Measurements from ENCODE around the gene DND1.
"Not testable (repeated sequence)": the region's sequence is repeated elsewhere in the genome, so short reads cannot be mapped to it uniquely, and the experiment has no call there.

The DND1 gene

GRCh38 chr5:140673187-140673976, at the start of gene DND1:
Gene DND1, minus strand, starts transcription at chr5:140673576. Its CDS starts 34 bp downstream, at chr5:140673542.
- no peaks in the 10 kb centered on the region for H3K9me3 ChIP-seq
- peaks cover 8% of the 10 kb centered on the region for H3K4me1 ChIP-seq
- in situ Hi-C loops (cut with MboI; ENCODE audit: low sequenced_read_pairs), result no loop called here
- no peak for DNase-seq (ENCODE audit: low spot score in 2 of 2)
- peaks cover 77% of the 10 kb centered on the region for H3K36me3 ChIP-seq (replicated peaks)
- no peak within 1 kb of the TSS for H3K4me3 ChIP-seq
- H3K27me3 ChIP-seq (ENCODE audit: low read depth), result no peaks in the 10 kb centered on the region

- not testable (repeated sequence) for H3K27me3 ChIP-seq (ENCODE audit: low read depth); DNase-seq (ENCODE audit: low spot score in 2 of 2); H3K4me1 ChIP-seq; H3K9me3 ChIP-seq; H3K4me3 ChIP-seq; H3K36me3 ChIP-seq (replicated peaks)
- in situ Hi-C loops (cut with MboI; ENCODE audit: low sequenced_read_pairs), result loop anchor here (10.0 kb wide), 1 partner anchor 477 kb away; no protein-coding TSS in a partner anchor
These were observed 48.0 kb upstream of the DND1 start for GRCh38 chr5:140721395-140721794.

- not testable (repeated sequence) for H3K4me3 ChIP-seq; H3K36me3 ChIP-seq (replicated peaks); H3K27me3 ChIP-seq (ENCODE audit: low read depth); H3K9me3 ChIP-seq; DNase-seq (ENCODE audit: low spot score in 2 of 2); H3K4me1 ChIP-seq
- in situ Hi-C loops (cut with MboI; ENCODE audit: low sequenced_read_pairs), result loop anchor here (10.0 kb wide), 1 partner anchor 476 kb away; no protein-coding TSS in a partner anchor
These were observed 47.4 kb upstream of the DND1 start for GRCh38 chr5:140720738-140721137.

GRCh38 chr5:140718266-140718592, 44.9 kb upstream of the DND1 start:
- no peaks in the 10 kb centered on the region for H3K4me1 ChIP-seq
- no peaks in the 10 kb centered on the region for H3K9me3 ChIP-seq
- in situ Hi-C loops (cut with MboI; ENCODE audit: low sequenced_read_pairs), result no loop called here
- peak overlapping the region; percentile 2; the same call in 1 of the 2 replicates for H3K4me3 ChIP-seq
- H3K27me3 ChIP-seq (ENCODE audit: low read depth), result no peaks in the 10 kb centered on the region
- no peaks in the 10 kb centered on the region for H3K36me3 ChIP-seq (replicated peaks)
- no peak for DNase-seq (ENCODE audit: low spot score in 2 of 2)

- H3K27me3 ChIP-seq (ENCODE audit: low read depth); DNase-seq (ENCODE audit: low spot score in 2 of 2); H3K4me1 ChIP-seq; H3K9me3 ChIP-seq; H3K4me3 ChIP-seq; in situ Hi-C loops (cut with MboI; ENCODE audit: low sequenced_read_pairs); H3K36me3 ChIP-seq (replicated peaks): not testable (repeated sequence)
These were observed 42.9 kb upstream of the DND1 start for GRCh38 chr5:140716238-140716637.

GRCh38 chr5:140713562-140714094, 40.3 kb upstream of the DND1 start:
- H3K27me3 ChIP-seq (ENCODE audit: low read depth), result no peaks in the 10 kb centered on the region
- no peak for DNase-seq (ENCODE audit: low spot score in 2 of 2)
- H3K4me3 ChIP-seq, result no peak overlapping the region
- in situ Hi-C loops (cut with MboI; ENCODE audit: low sequenced_read_pairs), result no loop called here
- H3K9me3 ChIP-seq, result no peaks in the 10 kb centered on the region
- H3K4me1 ChIP-seq, result peaks cover 3% of the 10 kb centered on the region
- H3K36me3 ChIP-seq (replicated peaks), result no peaks in the 10 kb centered on the region

- in situ Hi-C loops (cut with MboI; ENCODE audit: low sequenced_read_pairs), result no loop called here
- no peak for DNase-seq (ENCODE audit: low spot score in 2 of 2)
- Histone ChIP-seq H3K27me3 (ENCODE audit: low read depth) (no peaks in the 10 kb centered on the region), H3K4me1 (peaks cover 3% of the 10 kb centered on the region), H3K36me3 (replicated peaks) (peaks cover 4% of the 10 kb centered on the region; the same call in 1 of the 2 replicates), H3K9me3 (no peaks in the 10 kb centered on the region), H3K4me3 (no peak overlapping the region; the same call in 1 of the 2 replicates)
These were observed 38.4 kb upstream of the DND1 start for GRCh38 chr5:140711794-140712193.

GRCh38 chr5:140710899-140711552, 37.6 kb upstream of the DND1 start:
- H3K9me3 ChIP-seq, result no peaks in the 10 kb centered on the region
- H3K36me3 ChIP-seq (replicated peaks), result peaks cover 9% of the 10 kb centered on the region
- H3K27me3 ChIP-seq (ENCODE audit: low read depth), result no peaks in the 10 kb centered on the region
- H3K4me1 ChIP-seq, result peaks cover 3% of the 10 kb centered on the region
- peak overlapping the region; percentile 44 for H3K4me3 ChIP-seq
- peak; percentile 94 to 95 for DNase-seq (ENCODE audit: low spot score in 2 of 2)
- in situ Hi-C loops (cut with MboI; ENCODE audit: low sequenced_read_pairs), result no loop called here

- H3K9me3 ChIP-seq; in situ Hi-C loops (cut with MboI; ENCODE audit: low sequenced_read_pairs); H3K4me3 ChIP-seq; DNase-seq (ENCODE audit: low spot score in 2 of 2); H3K27me3 ChIP-seq (ENCODE audit: low read depth); H3K4me1 ChIP-seq: not testable (repeated sequence)
- peaks cover 30% of the 10 kb centered on the region for H3K36me3 ChIP-seq (replicated peaks)
These were observed 35.4 kb upstream of the DND1 start for GRCh38 chr5:140708787-140709186.

- H3K9me3 ChIP-seq, result no peaks in the 10 kb centered on the region
- in situ Hi-C loops (cut with MboI; ENCODE audit: low sequenced_read_pairs), result no loop called here
- DNase-seq (ENCODE audit: low spot score in 2 of 2), result no peak
- no peak overlapping the region for H3K4me3 ChIP-seq
- H3K36me3 ChIP-seq (replicated peaks), result peaks cover 37% of the 10 kb centered on the region
- H3K27me3 ChIP-seq (ENCODE audit: low read depth), result no peaks in the 10 kb centered on the region
- H3K4me1 ChIP-seq, result peaks cover 3% of the 10 kb centered on the region
These were observed 34.4 kb upstream of the DND1 start for GRCh38 chr5:140707812-140708211.

- peaks cover 75% of the 10 kb centered on the region for H3K36me3 ChIP-seq (replicated peaks)
- no peaks in the 10 kb centered on the region for H3K27me3 ChIP-seq (ENCODE audit: low read depth)
- in situ Hi-C loops (cut with MboI; ENCODE audit: low sequenced_read_pairs), result no loop called here
- no peaks in the 10 kb centered on the region for H3K9me3 ChIP-seq
- peak; percentile 93 to 99 for DNase-seq (ENCODE audit: low spot score in 2 of 2)
- H3K4me1 ChIP-seq, result peaks cover 4% of the 10 kb centered on the region; the same call in 1 of the 2 replicates
- H3K4me3 ChIP-seq, result peak within 1 kb of the TSS; percentile 68
These were observed 27.1 kb upstream of the DND1 start, which contains the start of gene ZMAT2 for GRCh38 chr5:140700177-140701144. Gene ZMAT2, plus strand, starts transcription at chr5:140700447. Its CDS starts 14 bp downstream, at chr5:140700461.

- no peaks in the 10 kb centered on the region for H3K27me3 ChIP-seq (ENCODE audit: low read depth)
- H3K36me3 ChIP-seq (replicated peaks), result peaks cover 60% of the 10 kb centered on the region
- in situ Hi-C loops (cut with MboI; ENCODE audit: low sequenced_read_pairs), result no loop called here
- DNase-seq (ENCODE audit: low spot score in 2 of 2), result no peak
- H3K4me1 ChIP-seq, result peaks cover 9% of the 10 kb centered on the region; the same call in 1 of the 2 replicates
- no peak overlapping the region for H3K4me3 ChIP-seq
- no peaks in the 10 kb centered on the region for H3K9me3 ChIP-seq
These were observed 23.6 kb upstream of the DND1 start for GRCh38 chr5:140696891-140697492.

- Histone ChIP-seq H3K36me3 (replicated peaks) (peaks cover 58% of the 10 kb centered on the region), H3K27me3 (ENCODE audit: low read depth) (no peaks in the 10 kb centered on the region), H3K9me3 (no peaks in the 10 kb centered on the region), H3K4me1 (peaks cover 6% of the 10 kb centered on the region; the same call in 1 of the 2 replicates), H3K4me3 (no peak overlapping the region)
- no peak for DNase-seq (ENCODE audit: low spot score in 2 of 2)
- in situ Hi-C loops (cut with MboI; ENCODE audit: low sequenced_read_pairs), result no loop called here
These were observed 20.9 kb upstream of the DND1 start for GRCh38 chr5:140694276-140694675.
